GM18508 (cell line): ENCODE results near the gene SNX27.
"Not testable (repeated sequence)": the region's sequence is repeated elsewhere in the genome, so short reads cannot be mapped to it uniquely, and the experiment has no call there.

Source experiments
- ATAC-seq: cut with Tn5 transposase; IDR thresholded peaks from one replicate; pipeline ENCODE4 v1.9.1; 2021; ENCODE audit warnings: moderate number of reproducible peaks; ENCODE audit not compliant: insufficient read depth, unreplicated experiment

SNX27 gene

GRCh38 chr1:151596166-151596953, 15.5 kb upstream of the SNX27 start:
- ATAC-seq, result no peak

GRCh38 chr1:151602550-151602949, 9.3 kb upstream of the SNX27 start:
- ATAC-seq, result not testable (repeated sequence)

- ATAC-seq, result no peak
These were observed 7.6 kb upstream of the SNX27 start for GRCh38 chr1:151604291-151604690.

- no peak for ATAC-seq
These were observed 5.5 kb upstream of the SNX27 start for GRCh38 chr1:151606384-151606783.

DNA sequence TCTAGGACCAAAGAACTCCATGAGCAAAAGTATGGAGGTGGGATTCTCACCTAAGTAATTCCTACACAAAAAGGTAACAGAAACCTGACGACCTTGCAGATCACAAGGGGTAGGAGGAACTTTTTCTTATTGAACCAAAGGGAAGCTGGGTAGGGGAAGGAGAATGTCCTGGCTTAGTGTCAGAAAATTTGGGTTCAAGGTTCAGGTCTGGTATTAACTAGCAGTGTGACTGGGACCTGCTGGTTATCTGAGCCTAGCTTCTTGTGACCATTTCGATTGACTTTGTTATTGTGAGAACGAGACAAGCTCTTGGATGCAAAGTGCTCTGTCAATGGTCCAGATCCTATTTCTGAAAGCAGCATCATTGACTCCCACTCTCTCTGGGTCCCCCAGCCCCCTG, 5.0 kb upstream of the SNX27 start:
- ATAC-seq, result no peak

DNA sequence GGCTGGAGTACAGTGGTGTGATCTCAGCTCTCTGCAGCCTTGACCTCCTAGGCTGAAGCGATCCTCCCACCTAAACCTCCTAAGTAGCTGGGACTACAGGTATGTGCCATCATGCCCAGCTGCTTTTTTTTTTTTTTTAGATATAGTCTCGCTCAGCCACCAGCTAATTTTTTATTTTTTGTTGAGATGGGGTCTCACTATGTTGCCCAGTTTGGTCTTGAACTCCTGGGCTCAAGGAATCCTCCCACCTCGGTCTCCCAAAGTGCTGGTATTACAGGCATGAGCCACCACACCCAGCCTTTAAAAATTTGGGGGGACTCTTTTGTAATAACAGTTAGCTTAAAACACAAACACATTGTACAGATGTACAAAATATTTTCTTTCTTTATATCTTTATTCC, 1.7 kb upstream of the SNX27 start:
- ATAC-seq, result no peak

DNA sequence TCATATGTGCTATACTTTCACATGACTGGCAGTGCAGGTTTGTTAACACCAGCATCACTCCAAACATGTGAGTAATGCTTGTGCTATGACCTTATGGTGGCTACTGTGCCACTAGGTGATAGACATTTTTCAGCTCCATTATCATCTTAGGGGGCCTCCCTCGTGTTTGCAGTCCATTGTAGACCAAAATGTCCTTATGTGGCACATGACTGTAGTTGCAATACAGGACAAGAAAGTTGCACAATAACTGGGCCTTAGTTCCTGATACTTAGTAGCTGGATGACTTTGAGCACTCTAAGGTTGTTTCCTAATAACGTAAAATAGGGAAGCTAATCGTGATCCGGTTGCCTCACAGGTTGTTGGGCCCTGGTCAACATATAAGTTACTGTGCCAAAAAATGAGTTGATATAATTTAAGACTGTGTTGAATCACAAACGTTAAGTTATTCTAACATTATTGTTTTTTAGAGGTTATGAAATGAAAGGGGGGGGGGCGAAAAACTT, 511 bp upstream of the SNX27 start:
- no peak for ATAC-seq

GRCh38 chr1:151612501-151613281, 841 bp downstream of the SNX27 start:
- no peak for ATAC-seq

DNA sequence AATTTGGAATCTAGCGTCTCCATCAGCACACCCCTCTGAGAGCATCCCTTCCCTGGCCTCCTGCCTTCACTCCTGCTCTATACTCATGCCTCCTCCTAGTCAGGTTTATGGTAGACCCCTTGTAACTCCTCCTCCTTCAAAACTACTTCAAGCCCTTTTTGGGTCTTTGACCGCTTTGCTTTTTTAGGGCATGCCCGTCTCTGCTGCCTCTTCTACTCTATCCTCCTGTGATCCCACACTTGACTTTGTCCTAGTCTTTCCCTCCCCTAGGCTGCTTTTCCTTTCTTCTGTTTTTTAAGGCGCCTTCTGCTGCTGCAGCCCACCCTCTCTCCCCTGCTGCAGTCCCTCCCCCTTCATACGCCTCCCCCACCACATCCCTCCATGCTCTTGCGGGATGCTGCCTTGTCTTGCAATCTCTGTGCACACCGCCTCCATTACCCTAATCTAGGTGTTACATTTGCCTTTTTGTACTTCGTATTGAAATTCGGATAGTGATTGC, 1.5 kb downstream of the SNX27 start:
- ATAC-seq, result no peak

DNA sequence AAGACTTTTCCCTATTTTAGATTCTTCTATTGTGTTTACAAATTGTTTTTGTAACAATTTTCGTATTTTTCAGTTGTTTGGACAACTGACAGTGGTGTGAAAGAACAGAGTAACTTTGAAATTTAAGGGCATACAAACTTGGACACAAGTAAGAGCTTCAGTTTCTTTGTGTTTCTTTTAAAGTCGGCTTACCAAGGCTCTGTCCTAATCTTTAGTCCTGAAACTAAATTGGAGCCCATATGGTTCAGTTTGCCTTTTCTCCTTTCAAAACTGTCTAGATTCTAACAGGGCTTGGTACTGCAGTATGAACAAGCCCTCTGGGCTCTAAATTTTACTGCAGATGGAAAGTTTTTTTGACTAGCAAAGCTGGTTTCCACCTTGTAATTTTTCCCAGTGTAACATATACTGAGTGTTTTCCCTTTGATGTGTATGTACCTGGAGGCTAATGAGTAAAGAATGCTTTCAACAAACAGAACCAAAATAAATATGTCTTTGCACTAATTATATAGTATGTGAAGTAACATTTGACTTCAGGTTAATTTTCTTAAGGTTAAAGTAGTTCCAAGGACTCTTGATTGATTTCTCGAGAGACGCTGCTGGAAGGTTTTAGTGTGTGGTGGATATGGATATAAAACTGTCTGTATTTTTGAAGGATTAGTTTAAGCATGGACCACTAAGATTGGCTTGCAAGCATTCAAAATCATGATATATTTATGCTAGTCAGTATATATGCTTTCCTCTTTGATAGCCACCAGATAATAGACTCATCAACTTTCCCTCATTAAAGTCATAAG, 4.1 kb downstream of the SNX27 start:
- ATAC-seq, result no peak

- no peak for ATAC-seq
These were observed 4.6 kb downstream of the SNX27 start for GRCh38 chr1:151616505-151616849.

DNA sequence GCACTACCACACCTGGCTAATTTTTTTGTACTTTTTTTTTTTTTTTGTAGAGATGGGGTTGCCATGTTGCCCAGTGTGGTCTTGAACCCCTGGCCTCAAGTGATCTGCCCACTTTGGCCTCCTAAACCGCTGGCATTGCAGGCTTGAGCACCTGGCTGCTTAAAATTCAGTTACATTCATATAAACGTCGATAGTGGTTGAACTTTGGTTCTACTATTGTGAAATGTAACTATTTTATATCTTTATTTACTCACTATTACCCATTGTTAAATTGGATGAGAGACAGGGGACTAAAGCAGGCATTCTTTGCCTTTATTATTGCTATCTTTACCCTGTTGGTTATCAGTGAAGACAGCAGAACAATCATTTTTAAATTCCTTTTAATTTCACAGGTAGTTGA, 6.2 kb downstream of the SNX27 start:
- ATAC-seq, result no peak

- ATAC-seq, result no peak
These were observed 6.6 kb downstream of the SNX27 start for GRCh38 chr1:151618470-151618869.

DNA sequence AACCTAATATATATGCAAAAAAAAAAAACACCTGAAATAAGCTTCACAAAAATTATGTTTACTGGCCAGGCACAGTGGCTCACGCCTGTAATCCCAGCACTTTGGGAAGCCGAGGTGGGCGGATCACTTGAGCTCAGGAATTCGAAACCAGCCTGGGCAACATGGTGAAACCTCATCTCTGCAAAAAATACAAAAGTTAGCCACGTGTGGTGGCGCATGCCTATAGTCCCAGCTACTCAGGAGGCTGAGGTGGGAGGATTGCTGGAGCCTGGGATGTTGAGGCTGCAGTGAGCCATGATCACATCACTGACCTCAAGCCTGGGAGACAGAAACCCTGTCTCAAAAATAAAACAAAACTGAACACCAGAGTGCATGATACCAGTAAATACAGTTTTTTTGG, 7.1 kb downstream of the SNX27 start:
- not testable (repeated sequence) for ATAC-seq

DNA sequence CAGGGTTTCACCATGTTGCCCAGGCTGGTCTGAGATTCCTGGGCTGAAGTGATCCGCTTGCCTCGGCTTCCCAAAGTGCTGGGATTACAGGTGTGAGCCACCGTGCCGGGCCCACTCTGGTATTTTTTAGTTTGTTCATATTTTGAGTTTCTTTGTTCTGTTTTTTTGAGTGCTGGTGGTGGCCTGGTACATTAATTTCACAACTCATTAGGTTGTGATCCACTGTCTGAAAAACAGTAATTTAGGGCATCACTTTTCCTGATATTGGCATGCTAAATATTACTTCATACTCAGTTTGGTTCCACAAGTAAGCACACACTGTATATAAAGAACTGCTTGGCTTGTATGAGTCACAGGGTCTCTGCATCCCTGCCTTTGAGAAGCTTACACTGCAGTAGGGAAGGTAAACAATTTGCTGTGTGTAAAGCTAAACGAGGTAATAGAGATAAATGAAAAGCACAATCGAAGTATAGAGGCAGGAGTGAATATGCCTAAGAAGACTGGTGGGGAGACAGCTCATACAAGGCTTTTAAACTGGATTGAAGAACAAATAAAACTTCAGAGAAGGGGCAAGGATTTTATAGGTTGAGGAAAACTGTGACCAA, 7.7 kb downstream of the SNX27 start:
- ATAC-seq, result no peak

DNA sequence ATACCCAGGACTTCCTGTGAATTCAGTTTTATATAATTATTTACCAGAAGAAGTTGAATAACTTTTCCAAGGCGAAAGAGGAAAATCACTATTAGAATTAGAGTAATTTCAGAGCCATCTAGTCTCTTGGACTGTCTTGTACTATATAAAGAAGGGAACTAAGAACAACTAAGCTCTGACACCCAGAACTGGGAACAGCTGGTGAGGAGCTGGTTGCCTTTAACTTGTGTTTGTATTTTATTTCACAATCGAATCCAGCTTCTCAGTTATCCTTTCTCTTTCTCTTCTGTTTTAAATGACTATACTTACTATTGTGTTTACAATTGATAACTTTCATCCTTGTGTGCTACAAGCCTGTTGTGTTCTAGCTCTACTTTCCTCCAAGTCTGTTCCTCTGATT, 8.4 kb downstream of the SNX27 start:
- no peak for ATAC-seq

- no peak for ATAC-seq
These were observed 9.5 kb downstream of the SNX27 start for GRCh38 chr1:151621351-151621750.

GRCh38 chr1:151624783-151625182, 12.9 kb downstream of the SNX27 start:
- no peak for ATAC-seq

GRCh38 chr1:151626740-151627334, 15.0 kb downstream of the SNX27 start:
- no peak for ATAC-seq

GRCh38 chr1:151629278-151629677, 17.4 kb downstream of the SNX27 start:
- ATAC-seq, result no peak
